ENCODE data around the gene CCHCR1.
"Not testable (repeated sequence)": the region's sequence is repeated elsewhere in the genome, so short reads cannot be mapped to it uniquely, and the experiment has no call there.

CCHCR1 gene

DNA sequence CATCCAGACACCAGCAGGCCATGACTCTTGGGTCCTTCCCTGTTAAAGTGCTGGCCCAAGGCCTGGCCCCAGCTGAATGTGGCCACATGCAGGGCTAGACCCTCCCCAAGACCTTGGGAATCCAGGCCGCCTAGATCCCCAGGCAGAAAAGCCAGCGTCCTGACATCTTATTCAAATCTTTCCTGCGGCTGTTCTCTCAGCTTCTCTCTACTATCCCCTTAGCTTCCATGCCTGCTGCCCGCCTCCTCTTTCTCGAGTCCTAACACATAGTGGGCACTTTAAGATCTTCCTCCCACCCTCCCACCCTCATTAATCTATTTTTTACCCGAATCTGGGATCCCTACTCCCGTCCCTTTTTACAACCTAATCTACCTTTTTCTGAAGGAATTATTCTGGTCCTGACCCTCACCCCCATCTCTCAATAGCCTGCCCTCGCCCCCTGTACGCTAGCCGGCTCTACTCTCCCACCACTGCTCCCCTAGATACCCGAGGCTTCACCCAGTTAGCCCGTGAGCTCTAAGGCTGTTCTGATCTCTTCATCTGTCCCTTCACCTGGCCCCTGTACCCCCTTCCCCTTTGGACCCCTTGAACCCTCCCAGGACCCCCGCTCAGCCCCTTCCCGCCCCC is at the start of gene CCHCR1:
CCHCR1 (minus strand) TSS at position 290 of the 627 bp plus-strand sequence; CDS start at position 88, 202 bp downstream.
- DNase-seq (ENCODE audit: low spot score), result no peak

GRCh38 chr6:31205638-31206037 is 48.0 kb upstream of the CCHCR1 start:
- DNase-seq (ENCODE audit: low spot score), result no peak

GRCh38 chr6:31204751-31205145 is 47.1 kb upstream of the CCHCR1 start:
- no peak for DNase-seq (ENCODE audit: low spot score)

- DNase-seq (ENCODE audit: low spot score), result peak; percentile 74
These were observed 45.9 kb upstream of the CCHCR1 start for GRCh38 chr6:31203345-31203979.

GRCh38 chr6:31202259-31203166 is 44.9 kb upstream of the CCHCR1 start:
- DNase-seq (ENCODE audit: low spot score), result peak; percentile 38

DNA sequence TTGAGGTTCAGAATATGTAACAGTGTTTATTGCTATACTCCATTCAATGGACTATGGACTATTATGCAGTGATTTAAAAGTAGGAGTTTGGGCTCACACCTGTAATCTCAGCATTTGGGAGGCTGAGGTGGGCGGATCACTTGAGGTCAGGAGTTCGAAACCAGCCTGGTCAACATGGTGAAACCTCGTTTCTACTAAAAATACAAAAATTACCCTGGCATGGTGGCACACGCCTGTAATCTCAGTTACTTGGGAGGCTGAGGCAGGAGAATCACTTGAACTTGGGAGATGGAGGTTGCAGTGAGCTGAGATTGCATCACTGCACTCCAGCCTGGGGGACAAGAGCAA is 41.5 kb upstream of the CCHCR1 start:
- not testable (repeated sequence) for DNase-seq (ENCODE audit: low spot score)

DNA sequence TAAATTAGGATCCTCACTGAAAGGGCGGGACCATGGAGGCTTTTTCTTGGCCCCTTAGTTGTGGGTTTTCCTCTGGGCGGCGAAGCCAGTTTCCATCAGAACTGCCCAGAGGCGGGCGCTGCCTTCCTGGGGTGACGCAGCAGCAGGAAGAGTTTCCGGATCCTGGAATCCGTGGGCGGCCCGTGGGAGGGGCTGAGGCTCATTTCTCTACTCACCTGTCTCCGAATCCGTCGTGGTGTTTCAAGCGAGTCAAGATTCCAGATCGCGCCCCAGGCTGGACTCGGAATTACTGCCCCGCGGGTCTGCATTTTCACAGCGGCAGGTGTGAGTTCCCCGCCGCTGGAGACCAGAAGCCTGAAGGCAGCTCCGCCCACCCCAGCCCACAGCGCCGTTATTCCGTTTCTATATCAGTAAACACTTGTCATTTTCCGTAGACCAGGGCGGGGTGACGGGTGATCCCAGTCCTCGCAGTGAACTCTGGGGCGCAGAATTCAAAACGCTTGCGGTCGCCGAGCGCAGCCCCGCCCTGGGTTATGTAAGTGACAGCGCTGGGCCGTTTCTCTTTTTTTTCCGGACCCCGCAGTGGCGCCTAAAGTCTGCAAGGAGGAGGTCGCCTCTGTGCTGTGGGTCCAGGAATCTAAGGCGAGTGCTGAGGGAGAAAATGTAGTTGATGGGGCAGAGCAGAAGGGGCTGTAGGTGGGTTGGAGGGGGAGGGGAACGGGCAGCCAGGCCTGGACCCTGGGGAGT is 40.1 kb upstream of the CCHCR1 start:
- DNase-seq (ENCODE audit: low spot score), result peak; percentile 93

DNA sequence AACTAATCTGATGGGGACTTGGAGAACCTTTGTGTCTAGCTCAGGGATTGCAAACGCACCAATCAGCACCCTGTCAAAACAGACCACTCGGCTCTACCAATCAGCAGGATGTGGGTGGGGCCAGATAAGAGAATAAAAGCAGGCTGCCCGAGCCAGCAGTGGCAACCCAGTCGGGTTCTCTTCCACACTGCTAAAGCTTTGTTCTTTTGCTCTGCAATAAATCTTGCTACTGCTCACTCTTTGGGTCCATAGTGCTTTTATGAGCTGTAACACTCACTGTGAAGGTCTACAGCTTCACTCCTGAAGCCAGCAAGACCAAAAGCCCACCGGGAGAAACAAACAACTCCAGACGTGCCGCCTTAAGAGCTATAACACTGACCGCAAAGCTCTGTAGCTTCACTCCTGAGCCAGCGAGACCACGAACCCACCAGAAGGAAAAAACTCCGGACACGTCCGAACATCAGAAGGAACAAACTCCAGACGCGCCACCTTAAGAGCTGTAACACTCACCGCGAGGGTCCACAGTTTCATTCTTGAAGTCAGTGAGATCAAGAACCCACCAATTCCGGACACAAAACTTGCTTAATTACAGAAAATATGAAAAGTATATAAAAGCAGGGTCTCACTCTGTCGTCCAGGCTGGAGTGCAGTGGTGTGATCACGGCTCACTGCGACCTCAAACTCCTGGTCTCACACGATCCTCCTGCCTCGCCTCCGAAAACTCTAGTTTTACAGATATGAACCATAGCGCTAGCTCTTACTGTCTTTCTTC is 38.8 kb upstream of the CCHCR1 start:
- DNase-seq (ENCODE audit: low spot score), result peak; percentile 14

- DNase-seq (ENCODE audit: low spot score), result not testable (repeated sequence)
These were observed 37.8 kb upstream of the CCHCR1 start for GRCh38 chr6:31195308-31195979.

DNA sequence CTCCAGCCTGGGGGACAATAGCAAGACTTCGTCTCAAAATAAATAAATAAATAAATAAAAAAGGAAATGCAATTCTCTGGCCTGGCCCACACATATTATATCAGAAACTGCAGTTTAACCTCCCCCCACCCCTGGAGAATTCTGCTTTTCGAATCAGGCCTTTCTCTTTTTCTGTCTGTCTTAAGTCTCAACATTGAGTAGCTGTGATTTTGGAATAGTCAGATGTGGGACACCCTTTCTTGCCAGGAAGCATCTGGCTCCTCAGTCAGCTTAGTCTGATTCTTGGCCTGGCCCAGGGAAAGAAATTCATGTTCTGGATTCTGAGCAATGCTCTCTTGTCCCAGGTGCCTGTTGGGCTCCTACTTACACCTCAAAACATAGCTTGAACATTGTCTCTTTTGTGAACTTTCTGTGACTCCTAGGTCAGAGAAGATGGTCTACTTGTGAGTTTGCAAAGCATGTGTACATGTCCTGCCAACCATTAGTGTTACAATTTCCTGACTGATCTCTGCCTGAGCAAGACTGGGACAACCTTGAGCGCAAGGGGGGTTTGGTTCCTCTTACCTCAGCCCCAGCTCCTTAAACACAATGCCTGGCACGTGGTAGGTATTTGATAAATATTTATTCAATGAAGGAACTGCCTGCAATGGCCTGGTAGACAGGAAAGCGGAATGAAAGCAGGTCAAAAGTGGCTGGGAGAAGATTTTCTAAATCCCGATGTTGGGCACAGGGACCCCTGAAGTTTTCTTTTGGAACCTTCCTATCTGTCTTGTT is 36.6 kb upstream of the CCHCR1 start:
- no peak for DNase-seq (ENCODE audit: low spot score)

DNA sequence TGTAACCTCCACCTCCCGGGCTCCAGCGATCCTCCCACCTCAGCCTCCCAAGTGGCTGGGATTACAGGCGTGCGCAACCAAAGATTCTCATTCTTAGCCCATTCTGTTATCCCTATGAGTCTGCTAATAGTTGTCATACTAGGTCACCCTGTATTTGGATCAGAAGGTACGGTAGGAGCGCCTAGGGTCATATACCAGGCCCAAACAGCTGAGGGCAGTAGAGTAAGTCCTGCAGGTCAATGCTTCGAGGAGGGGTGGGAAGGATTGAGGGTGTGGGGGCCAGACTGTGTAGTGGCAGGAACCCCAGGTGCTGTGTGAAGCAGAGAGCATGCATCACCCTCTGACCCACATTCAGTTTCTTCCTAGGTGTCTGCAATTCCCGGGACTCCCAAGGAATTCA is 35.6 kb upstream of the CCHCR1 start:
- no peak for DNase-seq (ENCODE audit: low spot score)

DNA sequence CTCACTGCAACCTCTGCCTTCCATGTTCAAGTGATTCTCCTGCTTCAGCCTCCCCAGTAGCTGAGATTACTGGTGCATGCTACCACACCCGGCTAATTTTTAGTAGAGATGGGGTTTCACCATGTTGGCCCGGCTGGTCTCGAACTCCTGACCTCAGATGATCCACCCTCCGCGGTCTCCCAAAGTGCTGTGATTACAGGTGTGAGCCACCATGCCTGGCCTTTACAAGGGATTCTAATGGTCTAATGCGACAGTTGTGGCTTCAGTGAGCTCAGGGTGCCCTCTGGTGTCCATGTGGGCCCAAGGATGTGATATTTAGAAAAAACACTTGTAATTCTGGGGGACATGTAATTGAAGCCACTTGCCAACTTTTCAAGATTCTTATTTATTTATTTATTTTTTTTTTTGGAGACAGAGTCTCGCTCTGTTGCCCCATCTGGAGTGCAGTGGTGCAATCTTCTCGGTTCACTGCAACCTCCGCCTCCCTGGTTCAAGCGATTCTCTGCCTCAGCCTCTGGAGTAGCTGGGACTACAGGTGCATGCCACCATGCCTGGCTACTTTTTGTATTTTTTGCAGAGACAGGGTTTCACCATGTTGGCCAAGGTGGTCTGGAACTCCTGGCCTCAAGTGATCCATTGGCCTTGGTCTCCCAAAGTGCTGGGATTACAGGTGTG is 35.0 kb upstream of the CCHCR1 start:
- peak; percentile 65 for DNase-seq (ENCODE audit: low spot score)

- DNase-seq (ENCODE audit: low spot score), result no peak
These were observed 32.9 kb upstream of the CCHCR1 start for GRCh38 chr6:31190488-31190887.

DNA sequence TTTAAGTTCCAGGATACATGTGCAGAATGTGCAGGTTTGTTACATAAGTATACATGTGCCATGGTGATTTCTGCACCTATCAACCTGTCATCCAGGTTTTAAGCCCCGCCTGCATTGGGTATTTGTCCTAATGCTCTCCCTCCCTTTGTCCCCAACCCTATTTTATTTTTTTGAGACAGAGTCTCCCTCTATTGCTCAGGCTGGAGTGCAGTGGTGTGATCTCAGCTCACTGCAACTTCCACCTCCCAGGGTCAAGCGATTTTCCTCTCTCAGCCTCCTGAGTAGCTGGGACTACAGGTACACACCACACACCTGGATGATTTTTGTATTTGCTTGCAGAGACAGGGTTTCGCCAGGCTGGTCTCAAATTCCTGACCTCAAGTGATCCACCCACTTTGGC is 31.6 kb upstream of the CCHCR1 start:
- not testable (repeated sequence) for DNase-seq (ENCODE audit: low spot score)

DNA sequence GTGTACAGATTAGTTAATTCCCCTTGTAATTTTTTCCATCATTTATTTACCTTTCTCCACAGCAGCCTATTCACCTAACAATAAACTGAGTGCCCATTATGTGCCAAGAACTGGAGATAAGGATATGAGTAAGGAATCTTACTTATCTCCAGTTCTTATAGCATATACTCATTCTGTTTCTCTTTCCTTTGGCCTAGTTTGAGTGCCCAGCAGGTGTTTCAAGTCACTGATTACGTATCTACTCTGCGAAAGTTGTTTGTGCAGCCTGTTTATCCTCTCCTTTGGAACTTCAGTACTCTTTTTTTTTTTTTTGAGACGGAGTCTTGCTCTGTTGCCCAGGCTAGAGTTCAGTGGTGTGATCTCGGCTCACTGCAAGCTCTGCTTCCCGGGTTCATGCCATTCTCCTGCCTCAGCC is 30.2 kb upstream of the CCHCR1 start:
- no peak for DNase-seq (ENCODE audit: low spot score)

- DNase-seq (ENCODE audit: low spot score), result no peak
These were observed 28.6 kb upstream of the CCHCR1 start for GRCh38 chr6:31186052-31186734.

- DNase-seq (ENCODE audit: low spot score), result peak; percentile 53
These were observed 28.1 kb upstream of the CCHCR1 start for GRCh38 chr6:31185695-31186051.

DNA sequence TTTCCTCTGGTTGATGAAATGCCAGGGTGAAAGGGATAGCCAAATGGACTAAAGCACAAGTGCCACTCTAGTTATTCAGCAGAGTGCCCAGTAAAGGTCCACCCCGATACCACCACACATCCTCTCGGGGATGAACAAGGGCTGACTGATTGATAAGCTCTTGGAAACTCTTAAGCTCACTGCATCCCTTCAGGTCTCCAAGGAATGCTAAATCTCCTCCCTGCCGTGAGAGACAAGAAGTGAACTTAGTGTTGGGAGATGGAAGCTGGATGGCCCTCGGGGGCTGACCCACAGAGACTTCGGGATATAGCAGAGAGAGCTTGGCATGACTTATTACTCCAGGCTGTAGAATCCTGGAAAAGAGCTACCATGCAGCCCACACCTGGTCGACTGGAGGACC is 26.3 kb upstream of the CCHCR1 start:
- DNase-seq (ENCODE audit: low spot score), result not testable (repeated sequence)

GRCh38 chr6:31183287-31183686 is 25.7 kb upstream of the CCHCR1 start:
- not testable (repeated sequence) for DNase-seq (ENCODE audit: low spot score)

Data from activated CD4-positive, alpha-beta T cell treated with anti-CD3 and anti-CD28 coated beads, Interleukin-2, Interleukin-4, amounts not matched to agents 100 ng/mL and 50 ng/mL, durations not matched to agents 16 hours and 8 hours (primary cell).